GM21367 (cell line): ENCODE results near the gene GRIP2.

ENCODE experiments used
- ATAC-seq: cut with Tn5 transposase; IDR thresholded peaks from one replicate; pipeline ENCODE4 v1.9.1; 2021; ENCODE audit not compliant: unreplicated experiment

Gene GRIP2

GRCh38 chr3:14541646-14542045 lies 1.5 kb upstream of the GRIP2 start:
- no peak for ATAC-seq

GRCh38 chr3:14540821-14541385 lies 761 bp upstream of the GRIP2 start:
- no peak for ATAC-seq

GRCh38 chr3:14539384-14539741 lies 779 bp downstream of the GRIP2 start:
- ATAC-seq: no peak

- no peak for ATAC-seq
Measured at GRCh38 chr3:14538451-14539088, 1.6 kb downstream of the GRIP2 start.

- ATAC-seq: no peak
Measured at GRCh38 chr3:14537590-14538450, 2.3 kb downstream of the GRIP2 start.

GRCh38 chr3:14536837-14537589 lies 3.1 kb downstream of the GRIP2 start:
- ATAC-seq: no peak

GRCh38 chr3:14536055-14536815 lies 3.9 kb downstream of the GRIP2 start:
- no peak for ATAC-seq

GRCh38 chr3:14535616-14536015 lies 4.5 kb downstream of the GRIP2 start:
- ATAC-seq: no peak

- no peak for ATAC-seq
Measured at GRCh38 chr3:14534516-14535191, 5.5 kb downstream of the GRIP2 start.

- no peak for ATAC-seq
Measured at GRCh38 chr3:14533457-14533958, 6.6 kb downstream of the GRIP2 start.

- ATAC-seq: no peak
Measured at GRCh38 chr3:14532691-14533456, 7.3 kb downstream of the GRIP2 start.

GRCh38 chr3:14531856-14532395 lies 8.2 kb downstream of the GRIP2 start:
- no peak for ATAC-seq

- ATAC-seq: no peak
Measured at GRCh38 chr3:14528081-14528480, 12.1 kb downstream of the GRIP2 start.

GRCh38 chr3:14525685-14526631 lies 14.2 kb downstream of the GRIP2 start:
- no peak for ATAC-seq

GRCh38 chr3:14524920-14525660 lies 15.1 kb downstream of the GRIP2 start:
- ATAC-seq: no peak

GRCh38 chr3:14524311-14524711 lies 15.8 kb downstream of the GRIP2 start:
- ATAC-seq: no peak

GRCh38 chr3:14523792-14524191 lies 16.4 kb downstream of the GRIP2 start:
- ATAC-seq: no peak
